ENCODE data around the gene COPG1.

The COPG1 gene

DNA sequence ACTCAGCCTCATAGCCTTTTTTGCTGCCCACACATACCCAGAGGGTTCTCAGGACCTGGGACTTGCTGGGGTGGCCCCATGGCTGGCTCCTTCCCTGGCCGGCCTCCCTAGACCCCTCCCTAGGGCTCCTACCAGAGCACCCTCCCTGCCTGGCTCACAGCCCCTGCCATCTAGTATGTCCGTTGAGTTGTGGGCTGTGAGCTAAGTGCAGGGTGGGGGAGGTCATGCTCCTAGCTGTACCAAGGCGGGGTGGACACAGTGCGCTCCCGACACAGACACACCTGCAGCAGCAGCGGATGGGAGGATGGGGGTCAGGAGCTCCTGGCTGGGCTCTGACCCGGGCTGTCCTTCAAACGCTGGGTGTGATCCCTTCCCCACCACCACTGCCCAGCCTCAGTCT, 70.9 kb downstream of the COPG1 start:
- peaks cover 41% of the 10 kb centered on the region for H3K79me2 ChIP-seq (ENCODE audit: insufficient read depth, low read length)
- H3K9me3 ChIP-seq (ENCODE audit: insufficient read depth, low read depth, low read length): no peaks in the 10 kb centered on the region
- H3K36me3 ChIP-seq (ENCODE audit: insufficient read depth, low read length): peaks cover 4% of the 10 kb centered on the region; the same call in 1 of the 2 replicates
- no peak overlapping the region for H3K9ac ChIP-seq (ENCODE audit: low read depth, low read length, poor library complexity, severe bottlenecking)
- no peaks in the 10 kb centered on the region for H3K9me2 ChIP-seq (replicated peaks; ENCODE audit: low read depth, low read length)
- H4K20me1 ChIP-seq (ENCODE audit: insufficient read depth, low read length, poor library complexity, severe bottlenecking): peaks cover 5% of the 10 kb centered on the region
- H2AFZ ChIP-seq (ENCODE audit: low read length): no peak overlapping the region
- H3K4me3 ChIP-seq (ENCODE audit: low read length, poor library complexity, severe bottlenecking): no peak overlapping the region
- H3K27me3 ChIP-seq (ENCODE audit: insufficient read depth, low read length, poor library complexity, severe bottlenecking): peaks cover 4% of the 10 kb centered on the region
- no peaks in the 10 kb centered on the region for H3F3A ChIP-seq (ENCODE audit: low read depth)
- TF ChIP-seq, protein P1, sequence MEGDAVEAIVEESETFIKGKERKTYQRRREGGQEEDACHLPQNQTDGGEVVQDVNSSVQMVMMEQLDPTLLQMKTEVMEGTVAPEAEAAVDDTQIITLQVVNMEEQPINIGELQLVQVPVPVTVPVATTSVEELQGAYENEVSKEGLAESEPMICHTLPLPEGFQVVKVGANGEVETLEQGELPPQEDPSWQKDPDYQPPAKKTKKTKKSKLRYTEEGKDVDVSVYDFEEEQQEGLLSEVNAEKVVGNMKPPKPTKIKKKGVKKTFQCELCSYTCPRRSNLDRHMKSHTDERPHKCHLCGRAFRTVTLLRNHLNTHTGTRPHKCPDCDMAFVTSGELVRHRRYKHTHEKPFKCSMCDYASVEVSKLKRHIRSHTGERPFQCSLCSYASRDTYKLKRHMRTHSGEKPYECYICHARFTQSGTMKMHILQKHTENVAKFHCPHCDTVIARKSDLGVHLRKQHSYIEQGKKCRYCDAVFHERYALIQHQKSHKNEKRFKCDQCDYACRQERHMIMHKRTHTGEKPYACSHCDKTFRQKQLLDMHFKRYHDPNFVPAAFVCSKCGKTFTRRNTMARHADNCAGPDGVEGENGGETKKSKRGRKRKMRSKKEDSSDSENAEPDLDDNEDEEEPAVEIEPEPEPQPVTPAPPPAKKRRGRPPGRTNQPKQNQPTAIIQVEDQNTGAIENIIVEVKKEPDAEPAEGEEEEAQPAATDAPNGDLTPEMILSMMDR (conservative IDR thresholded peaks at IDR 0.05; ENCODE audit: low read length): no peak
- TF ChIP-seq EZH2phosphoT487 (IDR thresholded peaks at IDR 0.05; ENCODE audit: borderline replicate concordance): no peak
- H3K4me1 ChIP-seq (ENCODE audit: insufficient read depth, low read length, poor library complexity, severe bottlenecking): peaks cover 21% of the 10 kb centered on the region
- no peak overlapping the region for H3K4me2 ChIP-seq (ENCODE audit: low read depth, low read length, poor library complexity, severe bottlenecking)

DNA sequence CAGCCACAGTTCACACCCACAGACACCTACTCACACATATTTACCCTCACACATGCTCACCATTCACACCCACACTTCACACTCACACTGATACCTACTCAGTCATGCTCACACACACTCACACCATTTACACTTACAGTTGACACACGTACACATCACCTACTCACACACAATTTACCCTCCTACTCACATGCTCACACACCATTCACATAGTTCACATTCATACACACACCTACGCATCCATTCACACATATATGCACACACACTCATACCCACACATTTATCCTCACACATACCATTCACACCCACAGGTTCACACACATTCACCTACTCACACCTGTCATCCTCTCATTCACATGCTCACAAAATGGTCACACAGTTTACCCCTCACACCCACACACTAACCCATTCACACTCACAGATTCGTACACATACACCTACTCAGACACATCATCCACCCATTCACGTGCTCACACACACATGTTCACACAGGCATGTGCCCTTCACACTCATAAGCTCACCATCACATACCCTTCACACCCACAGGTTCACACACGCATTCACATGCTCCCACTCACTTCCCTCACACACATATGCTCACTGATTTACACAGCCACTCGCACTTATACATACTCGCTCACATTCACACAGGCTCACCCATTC, 71.5 kb downstream of the COPG1 start:
- no peaks in the 10 kb centered on the region for H3K27me3 ChIP-seq (ENCODE audit: insufficient read depth, low read length, poor library complexity, severe bottlenecking)
- no peaks in the 10 kb centered on the region for H3K9me2 ChIP-seq (replicated peaks; ENCODE audit: low read depth, low read length)
- no peak overlapping the region for H2AFZ ChIP-seq (ENCODE audit: low read length)
- H3K4me1 ChIP-seq (ENCODE audit: insufficient read depth, low read length, poor library complexity, severe bottlenecking): peaks cover 21% of the 10 kb centered on the region
- peaks cover 36% of the 10 kb centered on the region for H3K79me2 ChIP-seq (ENCODE audit: insufficient read depth, low read length)
- no peak overlapping the region for H3K9ac ChIP-seq (ENCODE audit: low read depth, low read length, poor library complexity, severe bottlenecking)
- H4K20me1 ChIP-seq (ENCODE audit: insufficient read depth, low read length, poor library complexity, severe bottlenecking): no peaks in the 10 kb centered on the region
- H3K36me3 ChIP-seq (ENCODE audit: insufficient read depth, low read length): peaks cover 4% of the 10 kb centered on the region; the same call in 1 of the 2 replicates
- H3K4me3 ChIP-seq (ENCODE audit: low read length, poor library complexity, severe bottlenecking): no peak overlapping the region
- no peaks in the 10 kb centered on the region for H3K9me3 ChIP-seq (ENCODE audit: insufficient read depth, low read depth, low read length)
- no peaks in the 10 kb centered on the region for H3F3A ChIP-seq (ENCODE audit: low read depth)
- no peak overlapping the region for H3K4me2 ChIP-seq (ENCODE audit: low read depth, low read length, poor library complexity, severe bottlenecking)
- TF ChIP-seq, protein P1 (conservative IDR thresholded peaks at IDR 0.05; ENCODE audit: low read length): no peak
- TF ChIP-seq EZH2phosphoT487 (IDR thresholded peaks at IDR 0.05; ENCODE audit: borderline replicate concordance): no peak

DNA sequence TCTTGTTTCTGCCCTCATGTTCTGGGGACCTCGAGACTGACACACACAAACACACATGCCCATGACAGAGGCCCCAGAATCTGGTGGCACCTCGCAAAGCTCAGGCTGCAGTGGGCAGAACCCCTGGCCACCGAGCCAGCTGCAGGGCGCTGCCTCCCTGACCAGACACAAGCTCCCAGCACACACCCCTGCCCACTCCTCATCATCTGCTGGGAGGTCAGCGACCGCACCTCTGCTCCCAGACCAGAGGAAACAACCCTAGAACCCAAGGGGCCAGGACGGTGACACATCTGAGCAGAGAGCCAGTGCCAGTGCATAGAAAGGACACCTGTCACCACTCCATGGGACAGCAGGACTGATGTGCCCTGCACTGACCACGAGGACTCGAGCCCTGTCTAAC, 72.5 kb downstream of the COPG1 start:
- H3K4me1 ChIP-seq (ENCODE audit: insufficient read depth, low read length, poor library complexity, severe bottlenecking): peaks cover 14% of the 10 kb centered on the region
- no peak overlapping the region for H3K4me2 ChIP-seq (ENCODE audit: low read depth, low read length, poor library complexity, severe bottlenecking)
- peaks cover 4% of the 10 kb centered on the region; the same call in 1 of the 2 replicates for H3K36me3 ChIP-seq (ENCODE audit: insufficient read depth, low read length)
- H3K9ac ChIP-seq (ENCODE audit: low read depth, low read length, poor library complexity, severe bottlenecking): no peak overlapping the region
- peaks cover 27% of the 10 kb centered on the region for H3K79me2 ChIP-seq (ENCODE audit: insufficient read depth, low read length)
- H3K9me3 ChIP-seq (ENCODE audit: insufficient read depth, low read depth, low read length): no peaks in the 10 kb centered on the region
- TF ChIP-seq, protein P1 (conservative IDR thresholded peaks at IDR 0.05; ENCODE audit: low read length): no peak
- TF ChIP-seq EZH2phosphoT487 (IDR thresholded peaks at IDR 0.05; ENCODE audit: borderline replicate concordance): no peak
- H3F3A ChIP-seq (ENCODE audit: low read depth): no peaks in the 10 kb centered on the region
- no peaks in the 10 kb centered on the region for H3K27me3 ChIP-seq (ENCODE audit: insufficient read depth, low read length, poor library complexity, severe bottlenecking)
- no peak overlapping the region for H2AFZ ChIP-seq (ENCODE audit: low read length)
- no peak overlapping the region for H3K4me3 ChIP-seq (ENCODE audit: low read length, poor library complexity, severe bottlenecking)
- no peaks in the 10 kb centered on the region for H3K9me2 ChIP-seq (replicated peaks; ENCODE audit: low read depth, low read length)
- no peaks in the 10 kb centered on the region for H4K20me1 ChIP-seq (ENCODE audit: insufficient read depth, low read length, poor library complexity, severe bottlenecking)
